GM19043 (cell line): ENCODE data around the gene CARS2.
"Not testable (repeated sequence)": the region's sequence is repeated elsewhere in the genome, so short reads cannot be mapped to it uniquely, and the experiment has no call there.

Experiments
- ATAC-seq: cut with Tn5 transposase; IDR thresholded peaks from one replicate; pipeline ENCODE4 v1.9.1; 2021; ENCODE audit warnings: low read depth; ENCODE audit not compliant: unreplicated experiment

The CARS2 gene

GRCh38 chr13:110638814-110639806 is 66.8 kb downstream of the CARS2 start:
- ATAC-seq = no peak

GRCh38 chr13:110638257-110638656 is 67.7 kb downstream of the CARS2 start:
- no peak for ATAC-seq

GRCh38 chr13:110637747-110638146 is 68.2 kb downstream of the CARS2 start:
- ATAC-seq = no peak

GRCh38 chr13:110637275-110637674 is 68.6 kb downstream of the CARS2 start:
- no peak for ATAC-seq

GRCh38 chr13:110636701-110637201 is 69.2 kb downstream of the CARS2 start:
- ATAC-seq = no peak

GRCh38 chr13:110636053-110636475 is 69.9 kb downstream of the CARS2 start:
- no peak for ATAC-seq

- ATAC-seq = no peak
These were observed 70.4 kb downstream of the CARS2 start for GRCh38 chr13:110635405-110636002.

GRCh38 chr13:110634558-110634957 is 71.4 kb downstream of the CARS2 start:
- no peak for ATAC-seq

- no peak for ATAC-seq
These were observed 72.1 kb downstream of the CARS2 start for GRCh38 chr13:110633776-110634175.

GRCh38 chr13:110632255-110632654 is 73.7 kb downstream of the CARS2 start:
- ATAC-seq = not testable (repeated sequence)

GRCh38 chr13:110630566-110631119 is 75.3 kb downstream of the CARS2 start:
- ATAC-seq = no peak

- no peak for ATAC-seq
These were observed 76.2 kb downstream of the CARS2 start for GRCh38 chr13:110629735-110630134.

- no peak for ATAC-seq
These were observed 76.8 kb downstream of the CARS2 start for GRCh38 chr13:110628952-110629701.

- no peak for ATAC-seq
These were observed 77.5 kb downstream of the CARS2 start for GRCh38 chr13:110628477-110628793.

GRCh38 chr13:110627761-110628476 is 78.0 kb downstream of the CARS2 start:
- no peak for ATAC-seq

GRCh38 chr13:110627351-110627750 is 78.6 kb downstream of the CARS2 start:
- ATAC-seq = no peak

GRCh38 chr13:110626521-110626920 is 79.4 kb downstream of the CARS2 start:
- ATAC-seq = no peak

GRCh38 chr13:110625771-110626321 is 80.1 kb downstream of the CARS2 start:
- no peak for ATAC-seq
